ENCODE measurements around the gene BFAR. TPM values are rescaled to one million over a fixed set of nuclear protein-coding genes. Genes with fewer than 3 reads are reported as not detected.

The BFAR gene
- polyA plus RNA-seq, 2 of the 4 experiments (the other 2 are of a cell fraction), result 74.8 to 93.3 TPM

DNA sequence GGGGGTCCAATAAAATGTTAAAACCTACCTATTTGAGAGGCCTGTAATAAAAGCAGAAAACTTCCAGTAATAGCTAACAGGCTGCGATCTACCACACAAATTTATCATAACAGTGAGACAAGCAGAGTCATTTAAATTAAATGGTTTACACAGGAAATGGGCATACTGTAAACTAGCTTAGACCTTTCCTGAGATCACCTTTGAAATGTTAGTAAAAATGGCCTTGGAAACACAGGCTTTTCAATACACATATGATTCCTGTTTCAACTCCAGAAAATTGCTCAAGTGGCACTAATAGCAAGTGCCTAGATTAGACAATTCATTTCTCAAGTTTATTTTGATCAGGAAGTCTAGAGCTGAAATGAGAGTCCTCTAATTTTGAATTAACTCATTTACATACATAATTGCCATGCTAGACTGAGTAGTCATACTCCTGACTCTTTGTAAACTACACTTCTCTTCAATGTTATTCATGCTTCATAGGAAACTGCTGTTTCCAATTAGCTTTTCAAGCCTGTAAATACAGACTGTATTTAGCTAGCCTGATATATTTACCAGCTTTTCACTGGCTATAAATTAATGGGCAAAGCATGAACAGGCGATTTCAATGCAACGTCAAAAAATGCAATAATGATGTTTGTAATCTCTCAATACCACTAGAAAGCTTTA, 46.0 kb upstream of the BFAR start:
- no peak for ATAC-seq
- 87% methylated on average over 3 of the region's 3 CpGs for WGBS (ENCODE audit: missing lambda C conversion rate)
- no peak for FAIRE-seq
- Histone ChIP-seq H3K4me3 (no peak overlapping the region), H3K4me2 (no peak overlapping the region), H3K4me1 (no peaks in the 10 kb centered on the region), H3K9me3 (no peaks in the 10 kb centered on the region), H3K27ac (no peak overlapping the region)
- no peak for TF ChIP-seq TP53 (CRISPR knock-in tag; IDR thresholded peaks at IDR 0.05)
- TF ChIP-seq EHMT2 (IDR thresholded peaks at IDR 0.05; ENCODE audit: low read depth), result no peak
- TF ChIP-seq KDM1A (IDR thresholded peaks at IDR 0.05; ENCODE audit: low read depth), result no peak
- no peak for TF ChIP-seq MYC (IDR thresholded peaks at IDR 0.05; ENCODE audit: borderline replicate concordance, low read length)
- no peak for TF ChIP-seq JUNB (IDR thresholded peaks at IDR 0.05)
- no peak for TF ChIP-seq FOSB (CRISPR knock-in tag; IDR thresholded peaks at IDR 0.05)
- CTCF ChIA-PET, result interaction anchor here (1.0 to 1.6 kb wide), 3 partner anchors 13 to 37 kb away, joined by 3 read pairs; no protein-coding TSS in a partner anchor
- POLR2A ChIA-PET, result no interaction called here
- DNase-seq (ENCODE audit: low read depth in 1 of 2, low spot score in 1 of 2), result no peak

DNA sequence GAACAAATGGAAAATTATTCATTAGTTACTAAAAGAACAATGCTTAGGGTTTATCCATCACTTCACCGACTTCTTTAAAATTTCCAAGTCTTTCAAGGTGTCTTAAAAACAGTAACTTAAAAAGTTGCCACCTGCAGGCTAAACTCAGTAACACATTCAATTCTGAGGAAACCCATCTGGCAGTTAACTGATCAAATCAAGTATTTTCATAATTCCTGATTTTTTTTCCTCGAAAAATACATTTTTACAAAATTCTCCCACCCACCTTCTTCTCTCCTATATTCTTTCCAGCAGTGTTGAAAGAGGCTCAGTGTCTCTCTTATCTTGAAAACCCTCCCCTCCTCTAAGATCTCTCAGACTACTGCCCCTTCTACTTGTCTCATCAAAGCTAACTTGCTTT, 32.6 kb upstream of the BFAR start:
- Histone ChIP-seq H3K4me1 (no peaks in the 10 kb centered on the region), H3K27ac (0 out of 6 replicates have a peak overlapping the region, but pooled peaks of 1 of the 2 experiments have one; percentile 16), H3K4me2 (no peak overlapping the region), H3K4me3 (no peak overlapping the region), H3K9me3 (no peaks in the 10 kb centered on the region)
- TF ChIP-seq RFX5 (IDR thresholded peaks at IDR 0.05), result no peak
- TF ChIP-seq KDM5A (IDR thresholded peaks at IDR 0.05), result no peak
- no peak for TF ChIP-seq ESRRA (IDR thresholded peaks at IDR 0.05; ENCODE audit: borderline replicate concordance, low read length)
- TF ChIP-seq MAFK (IDR thresholded peaks at IDR 0.05; ENCODE audit: partially characterized antibody), result no peak
- TF ChIP-seq HOXB5 (CRISPR knock-in tag; IDR thresholded peaks at IDR 0.05), result no peak
- no peak for TF ChIP-seq MAZ (IDR thresholded peaks at IDR 0.05; ENCODE audit: borderline replicate concordance, low read depth, low read length)
- TF ChIP-seq CHD4 (IDR thresholded peaks at IDR 0.05; ENCODE audit: borderline replicate concordance), result no peak
- TF ChIP-seq TFCP2L1 (CRISPR knock-in tag; IDR thresholded peaks at IDR 0.05), result no peak
- TF ChIP-seq JUN (IDR thresholded peaks at IDR 0.05), result no peak
- TF ChIP-seq, protein P1, sequence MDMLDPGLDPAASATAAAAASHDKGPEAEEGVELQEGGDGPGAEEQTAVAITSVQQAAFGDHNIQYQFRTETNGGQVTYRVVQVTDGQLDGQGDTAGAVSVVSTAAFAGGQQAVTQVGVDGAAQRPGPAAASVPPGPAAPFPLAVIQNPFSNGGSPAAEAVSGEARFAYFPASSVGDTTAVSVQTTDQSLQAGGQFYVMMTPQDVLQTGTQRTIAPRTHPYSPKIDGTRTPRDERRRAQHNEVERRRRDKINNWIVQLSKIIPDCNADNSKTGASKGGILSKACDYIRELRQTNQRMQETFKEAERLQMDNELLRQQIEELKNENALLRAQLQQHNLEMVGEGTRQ (IDR thresholded peaks at IDR 0.05), result no peak
- TF ChIP-seq, protein P2, sequence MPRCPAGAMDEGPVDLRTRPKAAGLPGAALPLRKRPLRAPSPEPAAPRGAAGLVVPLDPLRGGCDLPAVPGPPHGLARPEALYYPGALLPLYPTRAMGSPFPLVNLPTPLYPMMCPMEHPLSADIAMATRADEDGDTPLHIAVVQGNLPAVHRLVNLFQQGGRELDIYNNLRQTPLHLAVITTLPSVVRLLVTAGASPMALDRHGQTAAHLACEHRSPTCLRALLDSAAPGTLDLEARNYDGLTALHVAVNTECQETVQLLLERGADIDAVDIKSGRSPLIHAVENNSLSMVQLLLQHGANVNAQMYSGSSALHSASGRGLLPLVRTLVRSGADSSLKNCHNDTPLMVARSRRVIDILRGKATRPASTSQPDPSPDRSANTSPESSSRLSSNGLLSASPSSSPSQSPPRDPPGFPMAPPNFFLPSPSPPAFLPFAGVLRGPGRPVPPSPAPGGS (IDR thresholded peaks at IDR 0.05), result no peak
- TF ChIP-seq SMC3 (IDR thresholded peaks at IDR 0.05), result peak; percentile 61
- TF ChIP-seq RAD21 (conservative IDR thresholded peaks at IDR 0.05 in 1 of 2, IDR thresholded peaks at IDR 0.05 in 1 of 2), result peak; percentile 48 to 51; a peak in 3 of 5 replicates
- no peak for TF ChIP-seq RCOR1 (IDR thresholded peaks at IDR 0.05; ENCODE audit: low read depth, low read length)
- TF ChIP-seq, protein P3, sequence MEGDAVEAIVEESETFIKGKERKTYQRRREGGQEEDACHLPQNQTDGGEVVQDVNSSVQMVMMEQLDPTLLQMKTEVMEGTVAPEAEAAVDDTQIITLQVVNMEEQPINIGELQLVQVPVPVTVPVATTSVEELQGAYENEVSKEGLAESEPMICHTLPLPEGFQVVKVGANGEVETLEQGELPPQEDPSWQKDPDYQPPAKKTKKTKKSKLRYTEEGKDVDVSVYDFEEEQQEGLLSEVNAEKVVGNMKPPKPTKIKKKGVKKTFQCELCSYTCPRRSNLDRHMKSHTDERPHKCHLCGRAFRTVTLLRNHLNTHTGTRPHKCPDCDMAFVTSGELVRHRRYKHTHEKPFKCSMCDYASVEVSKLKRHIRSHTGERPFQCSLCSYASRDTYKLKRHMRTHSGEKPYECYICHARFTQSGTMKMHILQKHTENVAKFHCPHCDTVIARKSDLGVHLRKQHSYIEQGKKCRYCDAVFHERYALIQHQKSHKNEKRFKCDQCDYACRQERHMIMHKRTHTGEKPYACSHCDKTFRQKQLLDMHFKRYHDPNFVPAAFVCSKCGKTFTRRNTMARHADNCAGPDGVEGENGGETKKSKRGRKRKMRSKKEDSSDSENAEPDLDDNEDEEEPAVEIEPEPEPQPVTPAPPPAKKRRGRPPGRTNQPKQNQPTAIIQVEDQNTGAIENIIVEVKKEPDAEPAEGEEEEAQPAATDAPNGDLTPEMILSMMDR (IDR thresholded peaks at IDR 0.05), result peak; percentile 53
- TF ChIP-seq E2F6 (IDR thresholded peaks at IDR 0.05; ENCODE audit: borderline replicate concordance, low read depth), result no peak
- 32% methylated on average over 2 of the region's 2 CpGs for WGBS (ENCODE audit: missing lambda C conversion rate)
- CTCF ChIA-PET, result interaction anchor here (0.7 to 3.4 kb wide), 13 partner anchors 9 to 527 kb away, joined by 3 to 19 read pairs (median 3); no protein-coding TSS in a partner anchor
- ATAC-seq (peak; percentile 66 to 67; a peak in 4 of 6 replicates), FAIRE-seq (no peak), DNase-seq (ENCODE audit: low read depth in 1 of 2, low spot score in 1 of 2) (peak; percentile 51 to 59)
- POLR2A ChIA-PET, result no interaction called here

Data from A549 (cell line).